Activated CD8-positive, alpha-beta T cell treated with anti-CD3 and anti-CD28 coated beads for 36 hours (primary cell): Measurements from ENCODE around the gene APOE. TPM values are rescaled to one million over a fixed set of nuclear protein-coding genes. Genes with fewer than 3 reads are reported as not detected.
"Not testable (repeated sequence)": the region's sequence is repeated elsewhere in the genome, so short reads cannot be mapped to it uniquely, and the experiment has no call there.

Experiments
- ATAC-seq: fragments of 200-7000 bp; cut with Tn5 transposase; one replicate; pipeline ENCODE4 v1.10.0; 2021; ENCODE audit warnings: mild to moderate bottlenecking, moderate library complexity
- CTCF ChIA-PET: fragments of 350-600 bp; sonication (Branson Sonifier 250); formaldehyde crosslinking; loops from one replicate; lab custom pipeline; 2021; ENCODE audit warnings: antibody characterized with exemption; lab: Charles Lee
- POLR2A ChIA-PET: fragments of 350-600 bp; sonication (Branson Sonifier 250); formaldehyde crosslinking; loops from one replicate; lab custom pipeline; 2021; ENCODE audit warnings: antibody characterized with exemption; lab: Charles Lee
- DNase-seq: peaks from one replicate; pipeline ENCODE4 v3.0.0-alpha.2; 2020
- H3K27ac Mint-ChIP-seq: one replicate; pipeline ENCODE4 v1.8.0; 2021; ENCODE audit warnings: mild to moderate bottlenecking, mixed read lengths
- H3K27me3 Mint-ChIP-seq: one replicate; pipeline ENCODE4 v1.8.0; 2021; ENCODE audit warnings: mixed read lengths
- H3K36me3 Mint-ChIP-seq: one replicate; pipeline ENCODE4 v1.8.0; 2021; ENCODE audit warnings: low read depth, mixed read lengths
- H3K4me1 Mint-ChIP-seq: one replicate; pipeline ENCODE4 v1.8.0; 2021; ENCODE audit warnings: low read depth, mixed read lengths
- H3K4me3 Mint-ChIP-seq: one replicate; pipeline ENCODE4 v1.8.0; 2021; ENCODE audit warnings: mild to moderate bottlenecking, moderate library complexity, mixed read lengths
- H3K9me3 Mint-ChIP-seq: one replicate; pipeline ENCODE4 v1.8.0; 2021; ENCODE audit warnings: mixed read lengths
- CTCF ChIP-seq: fragments of 200-600 bp; IDR thresholded peaks from one replicate; pipeline ENCODE4 v1.8.0; 2022; ENCODE audit warnings: antibody characterized with exemption, mild to moderate bottlenecking
- intact Hi-C: fragments of 100-400 bp; cut with micrococcal nuclease; formaldehyde crosslinking; loops from one replicate; pipeline ENCODE4 v1.10.0; 2022
- total RNA-seq, 2 experiments: library from RNA; stranded (reverse); gene quantifications; one replicate each; pipeline ENCODE4 v1.2.3, GENCODE V29; 2021

APOE gene
- total RNA-seq, 2 experiments from 2014 or later = 0.87 to 1.2 TPM

- ChIA-PET CTCF (no interaction called here), POLR2A (interaction anchor here (0.6 to 1.1 kb wide), 2 partner anchors 46 to 325 kb away, joined by 3 to 5 read pairs; no protein-coding TSS in a partner anchor)
- Mint-ChIP-seq H3K9me3 (no peaks in the 10 kb centered on the region), H3K36me3 (peaks cover 2% of the 10 kb centered on the region), H3K4me1 (peaks cover 10% of the 10 kb centered on the region), H3K4me3 (no peak overlapping the region), H3K27ac (no peak overlapping the region), H3K27me3 (peaks cover 30% of the 10 kb centered on the region)
- no peak for ATAC-seq
- TF ChIP-seq CTCF = no peak
- DNase-seq = no peak
- intact Hi-C loops = no loop called here
These were observed 2.7 kb downstream of the APOE start for GRCh38 chr19:44908074-44908835.

- ChIA-PET CTCF (interaction anchor here (1.5 kb wide), 1 partner anchor 43 kb away, joined by 8 read pairs; no protein-coding TSS in a partner anchor), POLR2A (no interaction called here)
- no peak for DNase-seq
- no peak for ATAC-seq
- Mint-ChIP-seq H3K4me3 (no peak overlapping the region), H3K27ac (no peak overlapping the region), H3K9me3 (no peaks in the 10 kb centered on the region), H3K4me1 (peaks cover 8% of the 10 kb centered on the region), H3K27me3 (peaks cover 35% of the 10 kb centered on the region), H3K36me3 (no peaks in the 10 kb centered on the region)
- no peak for TF ChIP-seq CTCF
- intact Hi-C loops = no loop called here
These were observed 3.3 kb downstream of the APOE start for GRCh38 chr19:44908836-44909261.

GRCh38 chr19:44909775-44910174 lies 4.2 kb downstream of the APOE start:
- TF ChIP-seq CTCF = no peak
- peaks cover 42% of the 10 kb centered on the region for H3K27me3 Mint-ChIP-seq
- POLR2A ChIA-PET = interaction anchor here (0.7 to 1.1 kb wide), 3 partner anchors 15 to 183 kb away, joined by 3 read pairs; no protein-coding TSS in a partner anchor

GRCh38 chr19:44911896-44912295 lies 6.3 kb downstream of the APOE start:
- intact Hi-C loops, ATAC-seq, H3K9me3 Mint-ChIP-seq, H3K4me3 Mint-ChIP-seq, H3K4me1 Mint-ChIP-seq, H3K27ac Mint-ChIP-seq, H3K36me3 Mint-ChIP-seq, DNase-seq: not testable (repeated sequence)
- ChIA-PET CTCF (interaction anchor here (0.7 to 1.7 kb wide), 3 partner anchors 10 to 45 kb away, joined by 3 to 5 read pairs (median 4); no protein-coding TSS in a partner anchor), POLR2A (interaction anchor here (0.7 to 1.6 kb wide), 5 partner anchors 10 to 40 kb away, joined by 3 to 6 read pairs (median 3); no protein-coding TSS in a partner anchor)
- peaks cover 30% of the 10 kb centered on the region for H3K27me3 Mint-ChIP-seq

More at GRCh38 chr19:44909775-44910174, 4.2 kb downstream of the APOE start:
- Mint-ChIP-seq H3K9me3 (no peaks in the 10 kb centered on the region), H3K36me3 (no peaks in the 10 kb centered on the region), H3K27ac (no peak overlapping the region), H3K4me3 (no peak overlapping the region), H3K4me1 (peaks cover 8% of the 10 kb centered on the region)
- intact Hi-C loops = no loop called here
- CTCF ChIA-PET = interaction anchor here (1.5 kb wide), 1 partner anchor 42 kb away, joined by 8 read pairs; no protein-coding TSS in a partner anchor
- no peak for ATAC-seq
- DNase-seq = no peak

- intact Hi-C loops = no loop called here
- Mint-ChIP-seq H3K27me3 (peaks cover 28% of the 10 kb centered on the region), H3K9me3 (no peaks in the 10 kb centered on the region), H3K4me3 (no peak overlapping the region), H3K27ac (no peak overlapping the region), H3K36me3 (no peaks in the 10 kb centered on the region), H3K4me1 (peaks cover 2% of the 10 kb centered on the region)
- CTCF ChIA-PET = interaction anchor here (1.6 kb wide), 1 partner anchor 11 kb away, joined by 4 read pairs; no protein-coding TSS in a partner anchor
- POLR2A ChIA-PET = interaction anchor here (1.4 to 1.6 kb wide), 2 partner anchors 11 to 21 kb away, joined by 3 to 6 read pairs; no protein-coding TSS in a partner anchor
- ATAC-seq = no peak
- DNase-seq = no peak
- no peak for TF ChIP-seq CTCF
These were observed 7.3 kb downstream of the APOE start for GRCh38 chr19:44912854-44913253.

GRCh38 chr19:44913512-44914432 lies 8.2 kb downstream of the APOE start:
- ChIA-PET CTCF (interaction anchor here (1.6 kb wide), 1 partner anchor 12 kb away, joined by 4 read pairs; no protein-coding TSS in a partner anchor), POLR2A (interaction anchor here (1.6 kb wide), 1 partner anchor 12 kb away, joined by 6 read pairs; no protein-coding TSS in a partner anchor)
- H3K4me1 Mint-ChIP-seq, ATAC-seq, H3K36me3 Mint-ChIP-seq, intact Hi-C loops, H3K9me3 Mint-ChIP-seq, DNase-seq, H3K27ac Mint-ChIP-seq: not testable (repeated sequence)
- Mint-ChIP-seq H3K4me3 (peak overlapping the region; percentile 82), H3K27me3 (peaks cover 25% of the 10 kb centered on the region)
